CD14-positive monocyte (primary cell): Measurements from ENCODE around the gene HTR3A. TPM values are rescaled to one million over a fixed set of nuclear protein-coding genes. Genes with fewer than 3 reads are reported as not detected.

Experiments
- DNase-seq, 3 donors: peaks; one replicate each; pipeline ENCODE4 v3.0.0-alpha.2; 2011 to 2022
- H2AFZ ChIP-seq: 2 replicates; pipeline ENCODE4 v1.6.0; 2012; ENCODE audit warnings: mild to moderate bottlenecking, low read depth, low read length, inconsistent platforms; ENCODE audit not compliant: insufficient read depth, poor library complexity, severe bottlenecking
- H3K27ac ChIP-seq, 2 donors: 1 replicate in 1 of 2; 2 replicates in 1 of 2; pipeline ENCODE4 v1.5.1; 2012 to 2013; ENCODE audit warnings: low read length in 2 of 2, control low read depth in 1 of 2, inconsistent platforms in 1 of 2, low read depth in 1 of 2, mild to moderate bottlenecking in 1 of 2
- H3K27me3 ChIP-seq, 2 donors: one replicate each; pipeline versions ENCODE4 v1.6.0 to v1.6.1; 2011 to 2013; ENCODE audit warnings: low read length in 2 of 2; ENCODE audit not compliant: control insufficient read depth in 2 of 2, insufficient read depth in 2 of 2
- H3K36me3 ChIP-seq, 2 donors: replicated peaks in 1 of 2; 1 replicate in 1 of 2; 2 replicates in 1 of 2; pipeline versions ENCODE4 v1.5.1 to v1.6.1; 2012 to 2013; ENCODE audit warnings: low read length in 2 of 2, control low read depth in 1 of 2, inconsistent platforms in 1 of 2, mild to moderate bottlenecking in 1 of 2; ENCODE audit not compliant: insufficient read depth in 2 of 2, control insufficient read depth in 1 of 2
- H3K4me1 ChIP-seq, 2 donors: 1 replicate in 1 of 2; 2 replicates in 1 of 2; pipeline versions ENCODE4 v1.5.1 to v1.6.1; 2012 to 2013; ENCODE audit warnings: low read length in 2 of 2, control low read depth in 1 of 2, inconsistent platforms in 1 of 2, mild to moderate bottlenecking in 1 of 2, moderate library complexity in 1 of 2; ENCODE audit not compliant: insufficient read depth in 2 of 2, control insufficient read depth in 1 of 2
- H3K4me2 ChIP-seq: replicated peaks from 2 replicates; pipeline ENCODE3; 2012; ENCODE audit warnings: low read length, moderate library complexity, mild to moderate bottlenecking; ENCODE audit not compliant: poor library complexity, severe bottlenecking; ENCODE audit errors: extremely low read depth
- H3K4me3 ChIP-seq, 3 experiments: fragments of 200-600 bp in 1 of 3; sonication (generic) in 1 of 3; replicated peaks in 1 of 3; 1 replicate in 2 of 3; 2 replicates in 1 of 3; pipeline ENCODE4 v1.5.1; 2011 to 2013; ENCODE audit warnings: low read length in 3 of 3, mild to moderate bottlenecking in 3 of 3, control low read depth in 2 of 3, low read depth in 2 of 3, inconsistent platforms in 1 of 3, moderate library complexity in 1 of 3
- H3K79me2 ChIP-seq: 2 replicates; pipeline ENCODE4 v1.6.0; 2012; ENCODE audit warnings: mild to moderate bottlenecking, control low read depth, inconsistent platforms, low read length, moderate library complexity; ENCODE audit not compliant: insufficient read depth
- H3K9ac ChIP-seq: 2 replicates; pipeline ENCODE4 v1.6.0; 2017; ENCODE audit warnings: low read length, mild to moderate bottlenecking; ENCODE audit not compliant: insufficient read depth, poor library complexity, severe bottlenecking
- H3K9me3 ChIP-seq, 2 donors: replicated peaks in 1 of 2; 1 replicate in 1 of 2; 2 replicates in 1 of 2; pipeline versions ENCODE4 v1.5.1 to v1.6.1; 2012 to 2013; ENCODE audit warnings: low read length in 2 of 2, control low read depth in 1 of 2; ENCODE audit not compliant: control insufficient read depth in 1 of 2, insufficient read depth in 1 of 2
- H4K20me1 ChIP-seq: 2 replicates; pipeline ENCODE4 v1.6.0; 2012; ENCODE audit warnings: mild to moderate bottlenecking, low read length, control low read depth, moderate library complexity; ENCODE audit not compliant: insufficient read depth
- H3K27ac Mint-ChIP-seq, 7 donors: one replicate each; pipeline ENCODE4 v1.8.0; 2020; ENCODE audit warnings: mild to moderate bottlenecking in 7 of 7, mixed read lengths in 7 of 7, moderate library complexity in 6 of 7, inconsistent platforms in 2 of 7
- H3K27me3 Mint-ChIP-seq, 3 donors: one replicate each; pipeline ENCODE4 v1.8.0; 2021 to 2022; ENCODE audit warnings: low read depth in 3 of 3, mild to moderate bottlenecking in 3 of 3, mixed read lengths in 3 of 3, moderate library complexity in 3 of 3, inconsistent platforms in 1 of 3
- H3K36me3 Mint-ChIP-seq, 2 donors: one replicate each; pipeline ENCODE4 v1.8.0; 2020; ENCODE audit warnings: mixed read lengths in 2 of 2, inconsistent platforms in 1 of 2, mild to moderate bottlenecking in 1 of 2
- H3K4me1 Mint-ChIP-seq: one replicate; pipeline ENCODE4 v1.8.0; 2020; ENCODE audit warnings: mild to moderate bottlenecking, mixed read lengths
- H3K4me3 Mint-ChIP-seq, 2 donors: one replicate each; pipeline ENCODE4 v1.8.0; 2020; ENCODE audit warnings: mild to moderate bottlenecking in 2 of 2, mixed read lengths in 2 of 2, moderate library complexity in 1 of 2
- H3K9me3 Mint-ChIP-seq, 7 donors: one replicate each; pipeline ENCODE4 v1.8.0; 2020 to 2022; ENCODE audit warnings: mixed read lengths in 7 of 7, mild to moderate bottlenecking in 6 of 7, moderate library complexity in 6 of 7, inconsistent platforms in 2 of 7
- CTCF ChIP-seq: fragments of 200-600 bp; IDR thresholded peaks from one replicate; pipeline ENCODE4 v1.8.0; 2022; ENCODE audit warnings: antibody characterized with exemption, mild to moderate bottlenecking
- WGBS: methylation state at CpG from one replicate; pipeline ENCODE4 v1.1.5; 2013; ENCODE audit warnings: missing lambda C conversion rate; ENCODE audit not compliant: insufficient coverage; 5-methylcytosine and 5-hydroxymethylcytosine counted together
- intact Hi-C, 2 donors: fragments of 100-400 bp; cut with micrococcal nuclease; formaldehyde crosslinking; loops; one replicate each; pipeline versions ENCODE4 v1.15.0 to v1.15.1; 2023
- polyA plus RNA-seq, 3 donors: library from polyadenylated mRNA; depleted of rRNA in 1 of 3; unstranded in 2 of 3; stranded (reverse) in 1 of 3; fragments of 300-500 nt in 2 of 3; fragments of >200 nt in 1 of 3; fragmentation: Illumina TruSeq in 2 of 3; gene quantifications; 1 replicate in 2 of 3; 2 replicates in 1 of 3; pipeline ENCODE4 v1.2.3, GENCODE V29; 2012 to 2021

Gene HTR3A
- polyA plus RNA-seq, 3 donors = not detected

GRCh38 chr11:113985906-113986305 is 11.0 kb downstream of the HTR3A start:
- H3K4me3 Mint-ChIP-seq = no peak overlapping the region
- no peak for TF ChIP-seq CTCF
- no peak for DNase-seq
- Histone ChIP-seq H3K9ac (no peak overlapping the region), H3K9me3 (no peaks in the 10 kb centered on the region), H3K79me2 (no peaks in the 10 kb centered on the region), H2AFZ (no peak overlapping the region), H4K20me1 (no peaks in the 10 kb centered on the region), H3K4me2 (no peak overlapping the region), H3K27ac (no peak overlapping the region), H3K27me3 (no peaks in the 10 kb centered on the region), H3K36me3 (no peaks in the 10 kb centered on the region), H3K4me3 (no peak overlapping the region), H3K4me1 (no peaks in the 10 kb centered on the region)
- H3K27me3 Mint-ChIP-seq = peaks cover 4 to 7% (median 4%) of the 10 kb centered on the region in 3 donors
- 100% methylated on average over 2 of the region's 4 CpGs for WGBS
- intact Hi-C loops = no loop called here
- H3K36me3 Mint-ChIP-seq = no peaks in the 10 kb centered on the region
- peaks cover 2% of the 10 kb centered on the region for H3K4me1 Mint-ChIP-seq
- H3K27ac Mint-ChIP-seq = no peak overlapping the region
- no peaks in the 10 kb centered on the region for H3K9me3 Mint-ChIP-seq

- no peak overlapping the region for H2AFZ ChIP-seq
- H3K4me2 ChIP-seq = no peak overlapping the region
- H3K4me1 ChIP-seq = no peaks in the 10 kb centered on the region
- H3K4me3 Mint-ChIP-seq = no peak overlapping the region
- no peaks in the 10 kb centered on the region for H3K9me3 Mint-ChIP-seq
- no peak overlapping the region for H3K9ac ChIP-seq
- no peaks in the 10 kb centered on the region for H4K20me1 ChIP-seq
- intact Hi-C loops = no loop called here
- H3K27me3 Mint-ChIP-seq = peaks cover 4 to 9% (median 4%) of the 10 kb centered on the region in 3 donors
- no peak overlapping the region for H3K4me3 ChIP-seq
- TF ChIP-seq CTCF = no peak
- no peak for DNase-seq
- H3K4me1 Mint-ChIP-seq = no peaks in the 10 kb centered on the region
- H3K27ac ChIP-seq = no peak overlapping the region
- WGBS = 95% methylated on average over 15 of the region's 18 CpGs
- no peaks in the 10 kb centered on the region for H3K27me3 ChIP-seq
- H3K36me3 ChIP-seq = no peaks in the 10 kb centered on the region
- no peaks in the 10 kb centered on the region for H3K9me3 ChIP-seq
- H3K27ac Mint-ChIP-seq = no peak overlapping the region
- no peaks in the 10 kb centered on the region for H3K79me2 ChIP-seq
- no peaks in the 10 kb centered on the region for H3K36me3 Mint-ChIP-seq
Observed at GRCh38 chr11:113986351-113987140, 11.6 kb downstream of the HTR3A start.
